OCI-LY1 (cell line): ENCODE data around the gene SLC22A12.

Experiments used
- H2AFZ ChIP-seq: fragments of 200-600 bp; sonication (generic), shearing (Covaris generic); 2 replicates; pipeline ENCODE4 v1.6.0; 2014; ENCODE audit warnings: antibody characterized with exemption, mild to moderate bottlenecking, low read length
- H3F3A ChIP-seq: fragments of 200-600 bp; sonication (generic), shearing (Covaris generic); 2 replicates; pipeline ENCODE4 v1.6.0; 2014; ENCODE audit warnings: mild to moderate bottlenecking, antibody characterized with exemption, low read length, moderate library complexity; ENCODE audit not compliant: insufficient read depth
- H3K27ac ChIP-seq: fragments of 200-600 bp; sonication (generic); 2 replicates; pipeline ENCODE4 v1.5.1; 2014; ENCODE audit warnings: low read length, mixed run types, mild to moderate bottlenecking, low read depth; ENCODE audit not compliant: poor library complexity, severe bottlenecking
- H3K27me3 ChIP-seq: fragments of 200-600 bp; sonication (generic); 2 replicates; pipeline ENCODE4 v1.6.0; 2014; ENCODE audit warnings: antibody characterized with exemption, mild to moderate bottlenecking, low read length, moderate library complexity; ENCODE audit not compliant: insufficient read depth
- H3K36me3 ChIP-seq: fragments of 200-600 bp; sonication (generic); 2 replicates; pipeline ENCODE4 v1.6.1; 2014; ENCODE audit warnings: mild to moderate bottlenecking, antibody characterized with exemption, low read length, moderate library complexity, mixed read lengths; ENCODE audit not compliant: insufficient read depth
- H3K4me1 ChIP-seq: fragments of 200-600 bp; sonication (generic); 2 replicates; pipeline ENCODE4 v1.5.1; 2014; ENCODE audit warnings: mild to moderate bottlenecking, low read length, moderate library complexity; ENCODE audit not compliant: insufficient read depth, severe bottlenecking
- H3K4me2 ChIP-seq: fragments of 200-600 bp; sonication (generic), shearing (Covaris generic); 2 replicates; pipeline ENCODE4 v1.6.1; 2014; ENCODE audit warnings: low read length
- H3K4me3 ChIP-seq: fragments of 200-600 bp; sonication (generic); 2 replicates; pipeline ENCODE4 v1.5.1; 2014; ENCODE audit warnings: low read length, low read depth, mild to moderate bottlenecking, mixed read lengths; ENCODE audit not compliant: poor library complexity, severe bottlenecking
- H3K79me2 ChIP-seq: fragments of 200-600 bp; shearing (Covaris generic); 2 replicates; pipeline ENCODE4 v1.6.1; 2016; ENCODE audit warnings: mixed run types, low read length, mixed read lengths; ENCODE audit not compliant: insufficient read depth
- H3K9ac ChIP-seq: fragments of 200-600 bp; sonication (generic), shearing (Covaris generic); 2 replicates; pipeline ENCODE4 v1.6.1; 2014; ENCODE audit warnings: mild to moderate bottlenecking, low read length, mixed read lengths
- H3K9me2 ChIP-seq: fragments of 200-600 bp; sonication (generic), shearing (Covaris generic); 2 replicates; pipeline ENCODE4 v1.6.1; 2014; ENCODE audit warnings: low read depth, mild to moderate bottlenecking, low read length, mixed read lengths
- H3K9me3 ChIP-seq: fragments of 200-600 bp; shearing (Covaris generic); 2 replicates; pipeline ENCODE4 v1.6.1; 2014; ENCODE audit warnings: low read length, mixed read lengths
- H4K20me1 ChIP-seq: fragments of 200-600 bp; sonication (generic), shearing (Covaris generic); 2 replicates; pipeline ENCODE4 v1.6.0; 2016; ENCODE audit warnings: mild to moderate bottlenecking, low read length; ENCODE audit not compliant: insufficient read depth
- CTCF ChIP-seq: fragments of 200-600 bp; sonication (generic), shearing (Covaris generic); IDR thresholded peaks from 2 replicates; pipeline ENCODE4 v1.5.1; 2017; ENCODE audit warnings: mild to moderate bottlenecking, antibody characterized with exemption, low read length, moderate library complexity, mixed read lengths
- EZH2 ChIP-seq: fragments of 200-600 bp; sonication (generic), shearing (Covaris generic); IDR thresholded peaks from 2 replicates; pipeline ENCODE4 v1.8.0; 2017; ENCODE audit warnings: borderline replicate concordance, mixed run types, mild to moderate bottlenecking, antibody characterized with exemption, low read length, moderate library complexity, mixed read lengths

The SLC22A12 gene

GRCh38 chr11:64558869-64559268 lies 32.2 kb upstream of the SLC22A12 start:
- H3K4me3 ChIP-seq = no peak overlapping the region
- H3K4me2 ChIP-seq = no peak overlapping the region
- no peaks in the 10 kb centered on the region for H4K20me1 ChIP-seq
- TF ChIP-seq CTCF = no peak
- no peak for TF ChIP-seq EZH2
- no peak overlapping the region for H3K27ac ChIP-seq
- H3K9me2 ChIP-seq = no peaks in the 10 kb centered on the region
- H3K9me3 ChIP-seq = no peaks in the 10 kb centered on the region
- H3K79me2 ChIP-seq = no peaks in the 10 kb centered on the region
- H3F3A ChIP-seq = no peaks in the 10 kb centered on the region
- no peak overlapping the region for H3K9ac ChIP-seq
- 0 out of 2 replicates have a peak, but pooled peaks cover 3% of the 10 kb centered on the region for H3K27me3 ChIP-seq
- H3K36me3 ChIP-seq = no peaks in the 10 kb centered on the region
- H2AFZ ChIP-seq = no peak overlapping the region
- no peaks in the 10 kb centered on the region for H3K4me1 ChIP-seq

- H3K9me3 ChIP-seq = no peaks in the 10 kb centered on the region
- no peaks in the 10 kb centered on the region for H3F3A ChIP-seq
- no peak overlapping the region for H3K4me2 ChIP-seq
- H3K9ac ChIP-seq = no peak overlapping the region
- no peaks in the 10 kb centered on the region for H3K9me2 ChIP-seq
- no peaks in the 10 kb centered on the region for H4K20me1 ChIP-seq
- no peak overlapping the region for H3K4me3 ChIP-seq
- no peak overlapping the region for H3K27ac ChIP-seq
- H3K36me3 ChIP-seq = no peaks in the 10 kb centered on the region
- no peaks in the 10 kb centered on the region for H3K79me2 ChIP-seq
- TF ChIP-seq EZH2 = no peak
- TF ChIP-seq CTCF = no peak
- no peak overlapping the region for H2AFZ ChIP-seq
- 0 out of 2 replicates have a peak, but pooled peaks cover 3% of the 10 kb centered on the region for H3K27me3 ChIP-seq
- H3K4me1 ChIP-seq = no peaks in the 10 kb centered on the region
Observed at GRCh38 chr11:64559351-64560138, 31.5 kb upstream of the SLC22A12 start.

- Histone ChIP-seq H3K4me3 (no peak overlapping the region), H4K20me1 (no peaks in the 10 kb centered on the region), H3K4me1 (no peaks in the 10 kb centered on the region), H3K9me2 (no peaks in the 10 kb centered on the region), H3F3A (no peaks in the 10 kb centered on the region), H3K36me3 (no peaks in the 10 kb centered on the region), H3K27me3 (0 out of 2 replicates have a peak, but pooled peaks cover 3% of the 10 kb centered on the region), H3K4me2 (no peak overlapping the region), H3K27ac (no peak overlapping the region), H3K9me3 (no peaks in the 10 kb centered on the region), H2AFZ (no peak overlapping the region), H3K9ac (no peak overlapping the region), H3K79me2 (no peaks in the 10 kb centered on the region)
- TF ChIP-seq EZH2 (no peak), CTCF (no peak)
Observed at GRCh38 chr11:64560139-64560771, 30.8 kb upstream of the SLC22A12 start.
